Esophagus mucosa (tissue), 1 donor: ENCODE results near the gene CRNKL1. TPM values are rescaled to one million over a fixed set of nuclear protein-coding genes. Genes with fewer than 3 reads are reported as not detected.

Experiments
- ATAC-seq: fragments of 200-7000 bp; cut with Tn5 transposase; one replicate; pipeline ENCODE4 v1.9.1; 2020
- total RNA-seq: library from RNA; stranded (reverse); gene quantifications from one replicate; pipeline ENCODE4 v1.2.4, GENCODE V29; 2023
- donor health status: DM: yes; HTN: yes; CAD: no.

CRNKL1 gene
- total RNA-seq: 9.8 TPM

GRCh38 chr20:20052074-20052970 is at the start of gene CRNKL1, which contains the start of gene CFAP61:
Gene CRNKL1, minus strand, starts transcription at chr20:20052466. Its CDS starts 124 bp downstream, at chr20:20052342.
Gene CFAP61, plus strand, starts transcription at chr20:20052532. Its CDS starts 4,122 bp downstream, at chr20:20056654.
- peak; percentile 98 for ATAC-seq

GRCh38 chr20:20100881-20101280 is 48.6 kb upstream of the CRNKL1 start:
- no peak for ATAC-seq

GRCh38 chr20:20096421-20096820 is 44.2 kb upstream of the CRNKL1 start:
- no peak for ATAC-seq

- no peak for ATAC-seq
Measured at GRCh38 chr20:20095114-20095872, 43.0 kb upstream of the CRNKL1 start.

GRCh38 chr20:20094410-20094809 is 42.1 kb upstream of the CRNKL1 start:
- no peak for ATAC-seq

GRCh38 chr20:20092827-20093226 is 40.6 kb upstream of the CRNKL1 start:
- no peak for ATAC-seq

- no peak for ATAC-seq
Measured at GRCh38 chr20:20089939-20090338, 37.7 kb upstream of the CRNKL1 start.

- ATAC-seq: no peak
Measured at GRCh38 chr20:20089018-20089417, 36.8 kb upstream of the CRNKL1 start.

GRCh38 chr20:20085812-20086211 is 33.5 kb upstream of the CRNKL1 start:
- peak; percentile 48 for ATAC-seq

GRCh38 chr20:20085071-20085470 is 32.8 kb upstream of the CRNKL1 start:
- ATAC-seq: no peak

- ATAC-seq: peak; percentile 17
Measured at GRCh38 chr20:20084296-20084752, 32.1 kb upstream of the CRNKL1 start.

- peak; percentile 37 for ATAC-seq
Measured at GRCh38 chr20:20083807-20084206, 31.5 kb upstream of the CRNKL1 start.

GRCh38 chr20:20079102-20079784 is 27.0 kb upstream of the CRNKL1 start:
- ATAC-seq: no peak

GRCh38 chr20:20078041-20078440 is 25.8 kb upstream of the CRNKL1 start:
- no peak for ATAC-seq

- no peak for ATAC-seq
Measured at GRCh38 chr20:20076297-20077065, 24.2 kb upstream of the CRNKL1 start.

GRCh38 chr20:20075032-20075431 is 22.8 kb upstream of the CRNKL1 start:
- no peak for ATAC-seq

GRCh38 chr20:20073801-20074371 is 21.6 kb upstream of the CRNKL1 start:
- peak; percentile 18 for ATAC-seq

GRCh38 chr20:20070871-20071726 is 18.8 kb upstream of the CRNKL1 start:
- no peak for ATAC-seq

- no peak for ATAC-seq
Measured at GRCh38 chr20:20065361-20065760, 13.1 kb upstream of the CRNKL1 start.

GRCh38 chr20:20063941-20064702 is 11.9 kb upstream of the CRNKL1 start:
- ATAC-seq: no peak
